IPS-15b (cell line): Measurements from ENCODE around the gene CES3.

Source experiments
- H3K27me3 ChIP-seq: one replicate; pipeline ENCODE4 v1.6.1; 2013; ENCODE audit warnings: low read length; ENCODE audit not compliant: control insufficient read depth, insufficient read depth
- H3K36me3 ChIP-seq: one replicate; pipeline ENCODE4 v1.6.1; 2013; ENCODE audit warnings: low read length; ENCODE audit not compliant: control insufficient read depth, insufficient read depth
- H3K4me1 ChIP-seq: one replicate; pipeline ENCODE4 v1.6.1; 2013; ENCODE audit warnings: mild to moderate bottlenecking, low read length; ENCODE audit not compliant: control insufficient read depth, insufficient read depth
- H3K4me3 ChIP-seq: one replicate; pipeline ENCODE4 v1.5.1; 2013; ENCODE audit warnings: low read depth, low read length
- H3K9ac ChIP-seq: one replicate; pipeline ENCODE4 v1.6.1; 2013; ENCODE audit warnings: low read depth, mild to moderate bottlenecking, low read length
- H3K9me3 ChIP-seq: one replicate; pipeline ENCODE4 v1.6.1; 2013; ENCODE audit warnings: mild to moderate bottlenecking, low read length; ENCODE audit not compliant: control insufficient read depth, insufficient read depth

Gene CES3

GRCh38 chr16:67019171-67019570 lies 58.1 kb downstream of the CES3 start:
- Histone ChIP-seq H3K4me1 (no peaks in the 10 kb centered on the region), H3K9ac (no peak overlapping the region), H3K36me3 (no peaks in the 10 kb centered on the region), H3K27me3 (peaks cover 26% of the 10 kb centered on the region), H3K9me3 (no peaks in the 10 kb centered on the region), H3K4me3 (no peak overlapping the region)

- Histone ChIP-seq H3K4me3 (no peak overlapping the region), H3K9ac (no peak overlapping the region), H3K4me1 (no peaks in the 10 kb centered on the region), H3K27me3 (peaks cover 8% of the 10 kb centered on the region), H3K36me3 (no peaks in the 10 kb centered on the region), H3K9me3 (no peaks in the 10 kb centered on the region)
Observed at GRCh38 chr16:67021321-67021720, 60.3 kb downstream of the CES3 start.

GRCh38 chr16:67022531-67023214 lies 61.6 kb downstream of the CES3 start:
- H3K4me1 ChIP-seq = no peaks in the 10 kb centered on the region
- no peak overlapping the region for H3K4me3 ChIP-seq
- no peak overlapping the region for H3K9ac ChIP-seq
- H3K9me3 ChIP-seq = no peaks in the 10 kb centered on the region
- peaks cover 4% of the 10 kb centered on the region for H3K27me3 ChIP-seq
- no peaks in the 10 kb centered on the region for H3K36me3 ChIP-seq

- Histone ChIP-seq H3K9me3 (no peaks in the 10 kb centered on the region), H3K9ac (no peak overlapping the region), H3K4me1 (no peaks in the 10 kb centered on the region), H3K36me3 (no peaks in the 10 kb centered on the region), H3K27me3 (peaks cover 4% of the 10 kb centered on the region), H3K4me3 (no peak overlapping the region)
Observed at GRCh38 chr16:67023689-67024088, 62.6 kb downstream of the CES3 start.
